Aorta (tissue), 5 donors: ENCODE data around the gene FADS2. TPM values are rescaled to one million over a fixed set of nuclear protein-coding genes. Genes with fewer than 3 reads are reported as not detected.
A peak's percentile ranks its signal among the peaks of the same experiment; 100 is the strongest.
"Not testable (repeated sequence)": the region's sequence is repeated elsewhere in the genome, so short reads cannot be mapped to it uniquely, and the experiment has no call there.

Experiments
- ATAC-seq: fragments of 200-7000 bp; cut with Tn5 transposase; one replicate; pipeline ENCODE4 v1.9.1; 2022; ENCODE audit warnings: moderate library complexity; ENCODE audit not compliant: low FRiP score
- DNase-seq, 2 donors: peaks; one replicate each; pipeline ENCODE4 v3.0.0-alpha.2; 2020
- H3K27ac ChIP-seq, 2 donors: one replicate each; pipeline ENCODE4 v1.5.1; 2013; ENCODE audit warnings: low read length in 2 of 2, mild to moderate bottlenecking in 2 of 2, moderate library complexity in 2 of 2, control low read depth in 1 of 2, inconsistent platforms in 1 of 2, low read depth in 1 of 2
- H3K27me3 ChIP-seq, 2 donors: one replicate each; pipeline ENCODE4 v1.6.1; 2013; ENCODE audit warnings: control low read depth in 1 of 2, low read length in 1 of 2, mild to moderate bottlenecking in 1 of 2, moderate library complexity in 1 of 2; ENCODE audit not compliant: insufficient read depth in 2 of 2, control insufficient read depth in 1 of 2
- H3K36me3 ChIP-seq, 2 donors: one replicate each; pipeline ENCODE4 v1.6.1; 2013; ENCODE audit warnings: control low read depth in 1 of 2, low read length in 1 of 2, mild to moderate bottlenecking in 1 of 2; ENCODE audit not compliant: insufficient read depth in 2 of 2, control insufficient read depth in 1 of 2
- H3K4me1 ChIP-seq, 2 donors: one replicate each; pipeline ENCODE4 v1.6.1; 2013; ENCODE audit warnings: low read length in 2 of 2, control low read depth in 1 of 2, mild to moderate bottlenecking in 1 of 2, moderate library complexity in 1 of 2; ENCODE audit not compliant: insufficient read depth in 2 of 2, control insufficient read depth in 1 of 2
- H3K4me3 ChIP-seq, 2 donors: one replicate each; pipeline ENCODE4 v1.5.1; 2013; ENCODE audit warnings: low read length in 2 of 2, control low read depth in 1 of 2, mild to moderate bottlenecking in 1 of 2
- H3K9me3 ChIP-seq: one replicate; pipeline ENCODE4 v1.6.1; 2013; ENCODE audit warnings: mild to moderate bottlenecking, low read length; ENCODE audit not compliant: control insufficient read depth
- WGBS, 2 donors: extraction: QIAGEN DNeasy Blood & Tissue Kit; methylation state at CpG; one replicate each; pipeline ENCODE4 v1.1.7; 2013; 5-methylcytosine and 5-hydroxymethylcytosine counted together
- intact Hi-C, 2 donors: fragments of 100-400 bp; cut with DNase I; formaldehyde crosslinking; loops; one replicate each; pipeline versions ENCODE4 v1.14.2 to v1.15.0; 2022
- polyA plus RNA-seq, 2 donors: library from polyadenylated mRNA; stranded (reverse); fragments of 200-250 nt; gene quantifications; one replicate each; pipeline ENCODE4 v1.2.3, GENCODE V29; 2013
- total RNA-seq, 2 donors: library from RNA; stranded (reverse); fragmentation: NEBNext Ultra II Directional; extraction: Animal tissue kit (Norgen Biotek cat#: 25700); gene quantifications; one replicate each; pipeline ENCODE4 v1.2.1, GENCODE V29; 2021
- donor health status: healthy with polysubstance abuse.
- donor health status: Bipolar disorder and iron deficiency.
- donor health status: DM: no; HTN: no; CAD: no.
- donor health status: DM: no; HTN: no; CAD: no.
- donor health status: DM: yes; HTN: yes; CAD: no.

FADS2 gene
- total and polyA plus RNA-seq, 4 donors, result 38.2 to 167 (median 80.5) TPM

DNA sequence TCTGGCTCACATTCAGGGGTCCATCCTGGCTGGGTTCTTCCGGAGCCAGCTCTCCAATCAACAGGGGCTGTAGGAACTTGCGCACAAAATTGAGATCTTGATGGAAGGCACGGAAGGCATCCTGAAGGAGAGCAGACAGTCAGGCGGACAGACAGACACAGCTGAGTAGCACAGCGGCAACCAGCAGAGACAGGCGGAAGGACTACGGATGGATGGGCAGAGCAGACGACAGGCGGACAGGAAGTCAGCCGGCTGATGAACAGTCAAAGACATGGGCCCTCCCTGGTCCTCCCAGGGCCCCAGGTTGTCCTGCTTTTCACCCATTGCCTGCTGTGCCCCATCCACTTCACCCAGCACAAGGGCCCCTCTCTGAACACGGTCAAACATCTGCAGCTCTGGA, 51.9 kb downstream of the FADS2 start:
- H3K4me3 ChIP-seq, result no peak overlapping the region
- intact Hi-C loops, result no loop called here
- peaks cover 0 to 4% of the 10 kb centered on the region in 2 donors for H3K36me3 ChIP-seq
- DNase-seq, result no peak
- no peak for ATAC-seq
- WGBS, 2 donors, result 65 to 67% methylated on average over 11 of the region's 11 CpGs
- no peaks in the 10 kb centered on the region for H3K27me3 ChIP-seq
- H3K27ac ChIP-seq, result no peak overlapping the region
- no peaks in the 10 kb centered on the region for H3K4me1 ChIP-seq
- no peaks in the 10 kb centered on the region for H3K9me3 ChIP-seq

DNA sequence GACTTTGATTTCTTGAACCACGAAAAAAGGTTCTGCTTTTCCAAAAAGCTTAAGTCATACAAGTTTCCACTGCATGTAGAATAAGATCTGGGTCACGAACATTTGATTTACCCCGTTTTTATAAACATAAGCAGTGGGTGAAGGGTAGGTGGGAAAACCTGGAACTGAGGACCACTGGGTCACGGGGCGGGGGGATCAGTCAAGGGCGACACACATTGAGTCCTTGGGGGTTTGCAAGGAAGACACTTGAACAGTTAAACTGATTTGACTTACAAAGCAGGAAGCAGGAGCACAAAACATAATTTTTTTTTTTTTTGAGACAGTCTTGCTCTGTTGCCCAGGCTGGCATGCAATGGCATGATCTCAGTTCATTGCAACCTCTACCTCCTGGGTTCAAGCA, 52.4 kb downstream of the FADS2 start:
- no peak overlapping the region for H3K4me3 ChIP-seq
- ATAC-seq (no peak), DNase-seq (no peak)
- H3K9me3 ChIP-seq, result no peaks in the 10 kb centered on the region
- no peak overlapping the region for H3K27ac ChIP-seq
- H3K27me3 ChIP-seq, result no peaks in the 10 kb centered on the region
- H3K36me3 ChIP-seq, result peaks cover 0 to 4% of the 10 kb centered on the region in 2 donors
- no peaks in the 10 kb centered on the region for H3K4me1 ChIP-seq
- intact Hi-C loops, result no loop called here
- 39 to 47% methylated on average over 6 of the region's 6 CpGs for WGBS, 2 donors

DNA sequence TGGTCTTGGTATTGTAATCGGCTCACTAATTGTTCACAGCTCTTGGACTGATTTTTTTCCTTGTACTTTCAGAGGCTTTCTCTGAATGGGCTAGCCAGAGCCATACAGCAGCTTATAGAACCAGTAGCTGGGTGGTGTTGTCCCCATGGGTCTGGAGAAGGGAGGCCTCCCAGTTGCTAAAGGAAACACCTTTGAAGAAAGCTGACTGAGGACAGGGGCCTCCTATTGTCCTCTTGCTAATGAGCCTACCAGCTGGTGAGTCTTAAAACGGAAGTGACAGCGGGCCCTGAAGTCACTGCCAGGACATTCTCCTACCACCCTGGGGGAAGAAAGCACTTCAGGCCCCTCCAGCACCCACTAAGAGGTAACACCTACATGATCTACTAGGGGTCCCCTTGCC, 53.3 kb downstream of the FADS2 start:
- ATAC-seq (no peak), DNase-seq (no peak)
- 69 to 81% methylated on average over 3 of the region's 3 CpGs for WGBS, 2 donors
- peak overlapping the region in 1 of 2 donors; percentile 12 for H3K27ac ChIP-seq
- H3K4me1 ChIP-seq, result no peaks in the 10 kb centered on the region
- no peak overlapping the region for H3K4me3 ChIP-seq
- intact Hi-C loops, result no loop called here
- peaks cover 0 to 4% of the 10 kb centered on the region in 2 donors for H3K36me3 ChIP-seq
- H3K27me3 ChIP-seq, result no peaks in the 10 kb centered on the region
- no peaks in the 10 kb centered on the region for H3K9me3 ChIP-seq

DNA sequence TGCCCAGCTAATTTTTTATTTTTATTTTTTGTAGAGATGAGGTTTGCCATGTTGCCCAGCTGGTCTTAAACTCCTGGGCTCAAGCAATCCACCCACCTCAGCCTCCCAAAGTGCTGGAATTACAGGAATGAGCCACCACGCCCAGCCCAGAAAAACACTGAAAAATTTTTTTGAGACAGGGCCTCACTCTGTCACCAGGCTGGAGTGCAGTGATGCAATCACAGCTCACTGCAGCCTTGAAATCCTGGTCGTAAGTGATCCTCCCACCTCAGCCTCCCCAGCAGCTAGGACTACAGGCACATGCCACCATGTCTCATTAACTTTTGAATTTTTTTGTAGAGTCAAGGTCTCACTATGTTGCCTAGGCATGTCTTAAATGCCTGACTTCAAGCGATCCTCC, 54.2 kb downstream of the FADS2 start:
- H3K36me3 ChIP-seq, H3K4me3 ChIP-seq, intact Hi-C loops, H3K27ac ChIP-seq, H3K4me1 ChIP-seq, DNase-seq, ATAC-seq, H3K9me3 ChIP-seq, H3K27me3 ChIP-seq: not testable (repeated sequence)
- WGBS, 2 donors, result 52 to 66% methylated on average over 3 of the region's 3 CpGs

DNA sequence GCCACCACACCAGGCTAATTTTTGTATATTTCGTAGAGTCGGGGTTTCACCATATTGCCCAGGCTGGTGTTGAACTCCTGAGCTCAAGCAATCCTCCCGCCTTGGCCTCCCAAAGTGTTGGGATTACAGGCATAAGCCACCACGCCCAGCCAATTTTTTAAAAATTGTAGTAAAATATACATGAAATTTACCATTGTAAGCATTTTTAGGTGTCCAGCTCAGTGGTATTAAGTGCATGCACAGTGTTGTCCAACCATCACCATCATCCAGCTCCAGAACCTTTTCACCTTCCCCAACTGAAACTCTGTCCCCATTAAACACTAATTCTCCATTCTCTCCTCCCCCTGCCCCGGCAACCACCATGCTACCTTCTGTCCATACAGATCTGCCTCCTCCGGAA, 54.8 kb downstream of the FADS2 start:
- H3K36me3 ChIP-seq, result peaks cover 0 to 4% of the 10 kb centered on the region in 2 donors
- no peak overlapping the region for H3K27ac ChIP-seq
- no peaks in the 10 kb centered on the region for H3K9me3 ChIP-seq
- H3K4me1 ChIP-seq, result no peaks in the 10 kb centered on the region
- H3K4me3 ChIP-seq, result no peak overlapping the region
- ATAC-seq, result no peak
- WGBS, 2 donors, result 80 to 97% methylated on average over 6 of the region's 6 CpGs
- intact Hi-C loops, result no loop called here
- DNase-seq, result no peak
- no peaks in the 10 kb centered on the region for H3K27me3 ChIP-seq

DNA sequence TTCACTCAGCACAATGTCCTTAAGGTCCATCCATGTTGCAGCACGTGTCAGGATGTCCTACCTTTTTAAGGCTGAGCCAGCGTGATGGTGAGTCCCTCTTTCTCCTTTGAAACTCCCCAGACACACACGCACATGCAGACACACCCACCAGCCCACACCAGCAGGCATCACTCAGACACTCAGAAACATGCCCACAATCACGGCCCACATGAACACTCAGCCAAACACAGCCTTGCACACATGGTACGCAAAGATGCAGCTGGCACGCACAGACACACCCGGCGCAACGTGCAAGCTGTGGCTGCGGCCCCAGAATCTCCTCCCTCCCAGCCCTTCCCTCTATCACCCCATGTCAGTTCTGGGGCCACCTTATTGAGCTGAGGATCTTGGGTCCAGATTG, 55.2 kb downstream of the FADS2 start:
- H3K4me1 ChIP-seq, result no peaks in the 10 kb centered on the region
- 90 to 95% methylated on average over 10 of the region's 10 CpGs for WGBS, 2 donors

DNA sequence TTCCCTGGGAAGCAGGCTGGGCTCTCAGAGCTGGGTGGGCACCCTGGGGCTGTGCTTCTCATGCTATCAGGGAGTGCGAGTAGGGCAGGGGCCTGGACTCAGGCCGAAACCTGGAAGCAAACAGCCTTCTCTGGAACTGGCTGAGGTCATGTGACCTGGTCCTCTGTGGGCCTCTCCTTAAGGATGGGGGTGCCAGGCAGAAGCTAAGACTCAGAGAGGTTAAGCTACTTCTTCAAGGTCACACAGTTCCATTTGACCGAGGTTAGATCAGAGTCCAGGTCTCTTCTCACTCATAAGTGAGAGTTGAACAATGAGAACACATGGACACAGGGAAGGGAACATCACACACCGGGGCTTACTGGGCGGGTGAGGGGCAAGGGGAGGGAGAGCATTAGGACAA, 55.8 kb downstream of the FADS2 start:
- Histone ChIP-seq H3K27me3 (no peaks in the 10 kb centered on the region), H3K9me3 (no peaks in the 10 kb centered on the region), H3K4me3 (no peak overlapping the region), H3K4me1 (no peaks in the 10 kb centered on the region), H3K27ac (no peak overlapping the region), H3K36me3 (no peaks in the 10 kb centered on the region)
- intact Hi-C loops, result no loop called here
- WGBS, 2 donors, result 73 to 79% methylated on average over 5 of the region's 5 CpGs
- DNase-seq (no peak), ATAC-seq (no peak)

More for the DNA sequence above, 55.2 kb downstream of the FADS2 start:
- Histone ChIP-seq H3K27ac (no peak overlapping the region), H3K9me3 (no peaks in the 10 kb centered on the region), H3K4me3 (no peak overlapping the region), H3K27me3 (no peaks in the 10 kb centered on the region), H3K36me3 (peaks cover 0 to 3% of the 10 kb centered on the region in 2 donors)
- DNase-seq (no peak), ATAC-seq (no peak)
- intact Hi-C loops, result no loop called here

DNA sequence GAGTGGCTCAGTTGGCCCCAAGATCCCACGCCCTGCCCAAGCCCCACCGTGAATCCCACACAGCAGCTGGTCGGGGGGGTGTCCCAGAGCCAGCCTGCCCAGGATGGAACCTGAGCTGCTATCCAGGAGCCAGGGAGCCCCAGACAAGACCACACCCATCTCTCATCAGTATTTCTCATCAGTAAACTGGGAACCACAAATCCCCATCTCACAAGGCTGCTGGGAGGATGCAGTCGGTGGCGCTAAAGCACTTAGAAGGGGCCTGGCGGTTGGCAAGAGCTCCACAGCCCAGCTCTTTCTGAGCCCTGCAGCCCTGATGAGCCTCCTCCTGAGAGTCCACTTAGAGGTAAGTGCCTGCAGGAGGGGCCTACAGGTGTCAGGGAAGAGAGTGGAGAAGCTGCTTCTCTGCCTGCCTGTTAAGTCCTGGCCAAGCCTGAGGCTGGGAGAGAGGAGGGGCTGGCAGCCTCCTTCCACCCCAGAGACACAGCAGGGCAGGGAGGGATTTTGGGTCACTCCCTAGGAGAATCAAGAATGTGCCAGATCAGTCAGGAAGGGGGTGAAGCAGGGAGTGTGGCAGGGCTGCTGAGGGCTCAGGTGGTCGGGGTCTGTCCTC, 57.2 kb downstream of the FADS2 start:
- WGBS, 2 donors, result 81 to 84% methylated on average over 7 of the region's 7 CpGs
- Histone ChIP-seq H3K9me3 (no peaks in the 10 kb centered on the region), H3K27me3 (no peaks in the 10 kb centered on the region), H3K4me1 (no peaks in the 10 kb centered on the region), H3K27ac (no peak overlapping the region), H3K4me3 (no peak overlapping the region), H3K36me3 (no peaks in the 10 kb centered on the region)
- intact Hi-C loops, result no loop called here
- DNase-seq, result no peak
- no peak for ATAC-seq

DNA sequence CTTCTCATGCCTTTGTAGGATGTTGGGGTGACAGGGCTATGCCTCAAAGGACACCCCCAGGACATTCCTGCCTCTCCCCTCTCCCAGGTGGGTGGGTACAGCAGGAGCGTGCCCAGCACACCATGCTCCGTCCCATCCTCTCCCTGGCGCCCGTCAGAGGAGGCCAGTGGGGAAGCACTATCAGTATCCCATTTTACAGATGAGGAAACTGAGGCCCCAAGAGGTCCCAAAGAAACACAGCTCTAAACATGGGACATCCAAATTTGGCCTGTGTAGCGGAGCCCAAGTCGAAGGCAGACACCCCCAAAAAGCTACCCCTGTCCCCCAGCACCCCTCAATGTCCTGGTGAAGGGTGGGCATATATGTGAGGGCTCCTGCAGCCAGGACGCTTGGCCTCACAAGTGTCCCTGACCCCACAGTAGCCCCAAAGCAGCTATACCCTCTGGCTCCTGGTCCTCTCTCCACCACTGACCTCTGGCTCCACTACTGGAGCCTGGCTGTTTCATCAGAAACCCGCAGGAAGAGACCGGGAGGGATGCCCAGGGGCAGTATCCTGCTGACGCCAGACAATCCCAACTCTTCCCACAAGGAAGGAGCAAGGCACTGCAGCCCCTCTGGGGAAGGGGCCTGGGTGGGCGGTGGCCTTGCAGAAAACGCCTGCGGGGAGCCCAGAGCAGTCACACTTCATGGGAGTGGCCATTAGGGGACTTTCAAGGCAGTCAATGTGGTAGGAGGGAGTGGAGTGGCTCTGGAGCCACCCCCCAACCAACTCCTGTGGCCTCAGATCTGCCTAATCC, 57.9 kb downstream of the FADS2 start:
- Histone ChIP-seq H3K36me3 (no peaks in the 10 kb centered on the region), H3K4me3 (no peak overlapping the region), H3K27me3 (no peaks in the 10 kb centered on the region), H3K4me1 (no peaks in the 10 kb centered on the region), H3K9me3 (no peaks in the 10 kb centered on the region), H3K27ac (no peak overlapping the region)
- WGBS, 2 donors, result 90 to 95% methylated on average over 13 of the region's 13 CpGs
- intact Hi-C loops, result no loop called here
- DNase-seq, result no peak
- no peak for ATAC-seq
